HL-60 (cell line): ENCODE results near the gene ATP10B.

Experiments
- DNase-seq, 2 experiments: peaks; one replicate each; pipeline ENCODE4 v3.0.0-alpha.2; 2010 to 2020; ENCODE audit warnings: low read depth in 1 of 2, low spot score in 1 of 2
- H3K27ac ChIP-seq: fragments of 250-450 bp; sonication (Bioruptor Pico); replicated peaks from 2 replicates; pipeline ENCODE4 v1.5.1; 2020; ENCODE audit warnings: mild to moderate bottlenecking, moderate library complexity
- H3K27me3 ChIP-seq: fragments of 250-450 bp; sonication (Bioruptor Pico); 2 replicates; pipeline ENCODE4 v1.5.1; 2021; ENCODE audit warnings: mild to moderate bottlenecking, moderate library complexity; ENCODE audit not compliant: insufficient read depth, poor library complexity, severe bottlenecking
- H3K4me3 ChIP-seq: replicated peaks from 2 replicates; pipeline ENCODE4 v1.5.1; 2011; ENCODE audit warnings: mild to moderate bottlenecking, control low read depth, low read length; ENCODE audit not compliant: insufficient read depth
- CTCF ChIP-seq: IDR thresholded peaks from one replicate; pipeline ENCODE4 v1.5.1; 2011; ENCODE audit warnings: low read length, control low read depth, inconsistent platforms; ENCODE audit not compliant: insufficient read depth
- GABPA ChIP-seq: IDR thresholded peaks from 2 replicates; pipeline ENCODE4 v1.6.1; 2012; ENCODE audit warnings: low read depth
- POLR2AphosphoS5 ChIP-seq: IDR thresholded peaks from 2 replicates; pipeline ENCODE4 v1.6.1; 2012; ENCODE audit warnings: low read depth
- REST ChIP-seq: IDR thresholded peaks from 2 replicates; pipeline ENCODE4 v1.6.1; 2012; ENCODE audit warnings: low read depth; ENCODE audit not compliant: insufficient replicate concordance
- SPI1 ChIP-seq: IDR thresholded peaks from 2 replicates; pipeline ENCODE4 v1.6.1; 2012; ENCODE audit warnings: low read depth, mild to moderate bottlenecking, borderline replicate concordance

ATP10B gene

GRCh38 chr5:160638161-160638742 lies 213.8 kb downstream of the ATP10B start:
- no peak overlapping the region for H3K27ac ChIP-seq

GRCh38 chr5:160637357-160638090 lies 214.5 kb downstream of the ATP10B start:
- DNase-seq: no peak
- Histone ChIP-seq H3K27me3 (no peaks in the 10 kb centered on the region), H3K27ac (no peak overlapping the region), H3K4me3 (no peak overlapping the region)
- TF ChIP-seq REST: no peak
- TF ChIP-seq SPI1: no peak
- TF ChIP-seq CTCF: no peak
- no peak for TF ChIP-seq GABPA
- no peak for TF ChIP-seq POLR2AphosphoS5

More at GRCh38 chr5:160638161-160638742, 213.8 kb downstream of the ATP10B start:
- no peak for TF ChIP-seq GABPA
- no peak for TF ChIP-seq REST
- no peak for TF ChIP-seq CTCF
- no peak for TF ChIP-seq POLR2AphosphoS5
- TF ChIP-seq SPI1: no peak
- no peaks in the 10 kb centered on the region for H3K27me3 ChIP-seq
- no peak for DNase-seq
- H3K4me3 ChIP-seq: no peak overlapping the region

GRCh38 chr5:160635663-160636062 lies 216.3 kb downstream of the ATP10B start:
- no peak overlapping the region for H3K27ac ChIP-seq
- H3K4me3 ChIP-seq: no peak overlapping the region

More at GRCh38 chr5:160635663-160636062, 216.3 kb downstream of the ATP10B start:
- H3K27me3 ChIP-seq: no peaks in the 10 kb centered on the region
- DNase-seq: no peak
- no peak for TF ChIP-seq POLR2AphosphoS5
- no peak for TF ChIP-seq SPI1
- no peak for TF ChIP-seq GABPA
- TF ChIP-seq CTCF: no peak
- no peak for TF ChIP-seq REST
